Epidermal melanocyte (primary cell): ENCODE measurements around the gene KRT72.

Experiments used
- DNase-seq: peaks from one replicate; pipeline ENCODE4 v3.0.0; 2011; ENCODE audit warnings: low spot score; ENCODE audit not compliant: insufficient read length

Gene KRT72

GRCh38 chr12:52579468-52580465 is 21.5 kb downstream of the KRT72 start:
- no peak for DNase-seq

- DNase-seq, result no peak
Observed at GRCh38 chr12:52578469-52578868, 22.8 kb downstream of the KRT72 start.

GRCh38 chr12:52577316-52577715 is 23.9 kb downstream of the KRT72 start:
- DNase-seq, result no peak

GRCh38 chr12:52575948-52576347 is 25.3 kb downstream of the KRT72 start:
- DNase-seq, result no peak

- no peak for DNase-seq
Observed at GRCh38 chr12:52575256-52575655, 26.0 kb downstream of the KRT72 start.

GRCh38 chr12:52573743-52574142 is 27.5 kb downstream of the KRT72 start, which contains the start of gene KRT74:
Gene KRT74 (minus strand): TSS chr12:52573843. CDS start chr12:52573777, 66 bp downstream.
- DNase-seq, result no peak

- no peak for DNase-seq
Observed at GRCh38 chr12:52573306-52573705, 28.0 kb downstream of the KRT72 start.

GRCh38 chr12:52570511-52570910 is 30.8 kb downstream of the KRT72 start:
- DNase-seq, result no peak

- no peak for DNase-seq
Observed at GRCh38 chr12:52568111-52568510, 33.2 kb downstream of the KRT72 start.

GRCh38 chr12:52566847-52567291 is 34.4 kb downstream of the KRT72 start:
- no peak for DNase-seq

GRCh38 chr12:52564582-52564981 is 36.7 kb downstream of the KRT72 start:
- no peak for DNase-seq

GRCh38 chr12:52561880-52562449 is 39.3 kb downstream of the KRT72 start:
- DNase-seq, result no peak

- DNase-seq, result no peak
Observed at GRCh38 chr12:52559979-52560378, 41.3 kb downstream of the KRT72 start.

GRCh38 chr12:52558781-52559445 is 42.4 kb downstream of the KRT72 start:
- DNase-seq, result no peak

GRCh38 chr12:52557476-52557875 is 43.8 kb downstream of the KRT72 start:
- no peak for DNase-seq

- DNase-seq, result no peak
Observed at GRCh38 chr12:52555577-52555976, 45.7 kb downstream of the KRT72 start.

GRCh38 chr12:52552681-52553195 is 48.5 kb downstream of the KRT72 start, which contains the start of gene KRT71:
Gene KRT71 (minus strand): TSS chr12:52553145. CDS start chr12:52553077, 68 bp downstream.
- DNase-seq, result no peak

GRCh38 chr12:52552055-52552454 is 49.2 kb downstream of the KRT72 start:
- no peak for DNase-seq

- no peak for DNase-seq
Observed at GRCh38 chr12:52551216-52551865, 49.9 kb downstream of the KRT72 start.

GRCh38 chr12:52546126-52546525 is 55.1 kb downstream of the KRT72 start:
- no peak for DNase-seq
